Tibial artery (tissue), 4 donors: ENCODE results near the gene COX7B.

Source experiments
- DNase-seq, 2 donors: peaks; one replicate each; pipeline ENCODE4 v3.0.0-alpha.2; 2019
- H3K27ac ChIP-seq, 2 donors: fragments of 200-600 bp; sonication (generic) in 1 of 2; 1 replicate in 1 of 2; 2 replicates in 1 of 2; pipeline ENCODE4 v1.5.1; 2018 to 2019; ENCODE audit warnings: mild to moderate bottlenecking in 1 of 2
- H3K27me3 ChIP-seq, 2 donors: fragments of 200-600 bp; sonication (generic) in 1 of 2; one replicate each; pipeline versions ENCODE4 v1.5.1 to v1.6.0; 2016 to 2019
- H3K36me3 ChIP-seq, 3 donors: fragments of 200-600 bp; sonication (generic) in 2 of 3; one replicate each; pipeline ENCODE4 v1.5.1; 2016 to 2019; ENCODE audit warnings: mild to moderate bottlenecking in 2 of 3
- H3K4me1 ChIP-seq, 4 donors: fragments of 200-600 bp; sonication (generic) in 2 of 4; 1 replicate in 3 of 4; 2 replicates in 1 of 4; pipeline ENCODE4 v1.5.1; 2016 to 2019
- H3K4me3 ChIP-seq, 2 donors: fragments of 200-600 bp; sonication (generic) in 1 of 2; 1 replicate in 1 of 2; 2 replicates in 1 of 2; pipeline ENCODE4 v1.5.1; 2018 to 2019; ENCODE audit warnings: mild to moderate bottlenecking in 2 of 2
- H3K9me3 ChIP-seq, 3 donors: fragments of 200-600 bp; sonication (generic) in 1 of 3; one replicate each; pipeline ENCODE4 v1.5.1; 2016 to 2019
- intact Hi-C: fragments of 100-400 bp; cut with DNase I; formaldehyde crosslinking; loops from one replicate; pipeline ENCODE4 v1.15.0; 2023; ENCODE audit warnings: low total_unique reads
- TF ChIP-seq, protein P1 (sequence below), 2 experiments: fragments of 200-600 bp in 1 of 2; fragments of 450-650 bp in 1 of 2; IDR thresholded peaks; one replicate each; pipeline ENCODE4 v1.5.1; 2017 to 2019; ENCODE audit warnings: antibody characterized with exemption in 2 of 2, mild to moderate bottlenecking in 1 of 2, moderate library complexity in 1 of 2

COX7B gene

DNA sequence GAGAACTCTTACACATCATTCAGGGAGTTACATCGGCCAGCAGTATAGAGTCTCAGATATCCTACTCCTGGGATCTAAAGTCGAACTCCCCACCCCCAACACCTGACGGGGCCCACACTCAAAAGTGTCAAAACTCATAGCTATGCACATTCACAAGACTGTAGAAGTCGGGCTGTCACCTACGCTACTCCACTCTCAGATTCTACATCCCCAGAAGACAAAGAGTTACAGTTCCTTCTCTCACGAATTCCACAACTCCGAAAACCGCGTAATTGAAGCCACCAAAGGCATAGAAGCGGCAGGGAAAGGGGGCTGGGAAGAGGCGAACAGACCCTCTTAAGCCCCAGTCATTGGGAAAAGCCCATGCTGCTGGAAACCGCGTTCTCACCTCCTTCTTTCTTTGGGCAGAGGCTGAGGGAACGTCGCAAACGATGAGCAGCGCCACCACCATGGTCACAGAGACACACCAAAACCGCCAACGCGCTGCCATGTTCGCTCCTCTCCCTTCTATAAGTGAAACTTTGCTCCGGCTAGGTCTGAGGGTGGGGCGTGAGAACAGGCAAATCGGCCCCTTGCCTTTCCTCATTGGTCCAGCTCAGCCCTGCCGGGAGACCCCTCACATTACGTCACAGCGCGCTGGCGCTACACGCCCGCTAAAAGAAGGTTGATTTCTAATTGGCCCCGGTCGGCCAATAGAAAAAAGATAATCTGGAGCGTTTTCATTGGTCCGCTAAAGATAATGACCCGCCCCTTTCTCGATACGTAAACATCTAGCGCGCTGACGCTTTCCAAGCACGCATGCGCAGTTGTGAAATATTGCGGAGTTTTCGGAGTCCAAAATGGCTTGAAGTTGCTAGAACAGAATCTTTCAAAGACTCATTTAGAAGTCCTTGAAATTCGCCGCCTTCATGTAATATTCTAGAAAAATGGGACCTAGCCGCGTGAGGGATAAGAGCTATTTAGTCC is 4.1 kb upstream of the COX7B start, which contains the start of gene MAGT1:
Gene MAGT1 (minus strand): TSS at position 515 of the 966 bp plus-strand sequence. CDS start 25 bp downstream, at position 490.
- no peaks in the 10 kb centered on the region for H3K9me3 ChIP-seq
- peak; percentile 91 to 95 for DNase-seq
- peaks cover 0 to 29% (median 0%) of the 10 kb centered on the region in 4 donors for H3K4me1 ChIP-seq
- H3K27ac ChIP-seq = peak within 1 kb of the TSS; percentile 88 to 96
- H3K27me3 ChIP-seq = no peaks in the 10 kb centered on the region
- intact Hi-C loops = no loop called here
- H3K36me3 ChIP-seq = no peaks in the 10 kb centered on the region
- H3K4me3 ChIP-seq = peak within 1 kb of the TSS; percentile 71 to 73
- TF ChIP-seq, protein P1, sequence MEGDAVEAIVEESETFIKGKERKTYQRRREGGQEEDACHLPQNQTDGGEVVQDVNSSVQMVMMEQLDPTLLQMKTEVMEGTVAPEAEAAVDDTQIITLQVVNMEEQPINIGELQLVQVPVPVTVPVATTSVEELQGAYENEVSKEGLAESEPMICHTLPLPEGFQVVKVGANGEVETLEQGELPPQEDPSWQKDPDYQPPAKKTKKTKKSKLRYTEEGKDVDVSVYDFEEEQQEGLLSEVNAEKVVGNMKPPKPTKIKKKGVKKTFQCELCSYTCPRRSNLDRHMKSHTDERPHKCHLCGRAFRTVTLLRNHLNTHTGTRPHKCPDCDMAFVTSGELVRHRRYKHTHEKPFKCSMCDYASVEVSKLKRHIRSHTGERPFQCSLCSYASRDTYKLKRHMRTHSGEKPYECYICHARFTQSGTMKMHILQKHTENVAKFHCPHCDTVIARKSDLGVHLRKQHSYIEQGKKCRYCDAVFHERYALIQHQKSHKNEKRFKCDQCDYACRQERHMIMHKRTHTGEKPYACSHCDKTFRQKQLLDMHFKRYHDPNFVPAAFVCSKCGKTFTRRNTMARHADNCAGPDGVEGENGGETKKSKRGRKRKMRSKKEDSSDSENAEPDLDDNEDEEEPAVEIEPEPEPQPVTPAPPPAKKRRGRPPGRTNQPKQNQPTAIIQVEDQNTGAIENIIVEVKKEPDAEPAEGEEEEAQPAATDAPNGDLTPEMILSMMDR (IDR thresholded peaks at IDR 0.05) = no peak

DNA sequence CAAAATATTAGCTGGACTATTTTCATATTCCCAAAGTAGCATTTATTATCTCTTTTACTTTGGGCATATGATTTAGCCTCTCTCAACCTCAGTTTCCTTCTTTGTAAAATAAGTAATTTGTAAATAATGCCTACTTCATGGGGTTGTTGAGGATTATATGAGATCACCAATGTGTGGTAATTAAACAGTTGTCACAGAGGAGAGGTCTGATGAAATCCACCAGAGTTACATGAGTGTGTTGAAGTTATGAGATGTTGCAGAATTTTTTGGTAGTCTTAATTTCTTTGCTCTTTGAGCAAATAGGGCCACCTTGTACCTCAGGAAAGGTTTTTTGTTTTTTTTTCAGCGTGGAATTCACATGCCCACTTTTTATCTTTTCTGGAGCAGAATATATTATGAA is 1.4 kb downstream of the COX7B start:
- no peaks in the 10 kb centered on the region for H3K9me3 ChIP-seq
- H3K4me1 ChIP-seq = peaks cover 0 to 15% (median 2%) of the 10 kb centered on the region in 4 donors
- intact Hi-C loops = no loop called here
- peak overlapping the region; percentile 56 to 60 for H3K4me3 ChIP-seq
- no peak for DNase-seq
- TF ChIP-seq, protein P1 (IDR thresholded peaks at IDR 0.05) = no peak
- no peaks in the 10 kb centered on the region for H3K27me3 ChIP-seq
- peaks cover 0 to 9% (median 6%) of the 10 kb centered on the region in 3 donors for H3K36me3 ChIP-seq
- peak overlapping the region in 1 of 2 donors; percentile 81 for H3K27ac ChIP-seq

DNA sequence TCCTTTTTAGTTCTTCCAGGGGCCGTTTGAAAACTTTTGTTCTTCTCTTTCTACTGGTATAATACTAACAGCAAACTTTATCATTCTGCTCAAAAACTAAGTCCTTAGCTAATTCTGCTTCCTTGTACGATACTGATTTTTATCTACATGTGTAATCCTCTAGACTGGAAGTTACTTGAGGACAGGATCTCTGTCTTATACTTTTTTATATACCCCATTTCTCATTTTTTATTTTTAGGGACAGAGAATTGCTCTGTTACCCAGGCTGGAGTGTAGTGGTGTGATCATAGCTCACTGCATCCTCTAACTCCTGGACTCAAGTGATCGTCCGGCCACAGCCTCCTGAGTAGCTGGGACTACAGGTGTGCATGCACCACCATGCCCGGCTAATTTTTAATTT is 2.2 kb downstream of the COX7B start:
- H3K4me3 ChIP-seq = no peak overlapping the region
- intact Hi-C loops = no loop called here
- peaks cover 0 to 9% (median 6%) of the 10 kb centered on the region in 3 donors for H3K36me3 ChIP-seq
- H3K4me1 ChIP-seq = peaks cover 0 to 15% (median 2%) of the 10 kb centered on the region in 4 donors
- H3K9me3 ChIP-seq = no peaks in the 10 kb centered on the region
- no peak for DNase-seq
- no peaks in the 10 kb centered on the region for H3K27me3 ChIP-seq
- TF ChIP-seq, protein P1 (IDR thresholded peaks at IDR 0.05) = no peak
- no peak overlapping the region for H3K27ac ChIP-seq

DNA sequence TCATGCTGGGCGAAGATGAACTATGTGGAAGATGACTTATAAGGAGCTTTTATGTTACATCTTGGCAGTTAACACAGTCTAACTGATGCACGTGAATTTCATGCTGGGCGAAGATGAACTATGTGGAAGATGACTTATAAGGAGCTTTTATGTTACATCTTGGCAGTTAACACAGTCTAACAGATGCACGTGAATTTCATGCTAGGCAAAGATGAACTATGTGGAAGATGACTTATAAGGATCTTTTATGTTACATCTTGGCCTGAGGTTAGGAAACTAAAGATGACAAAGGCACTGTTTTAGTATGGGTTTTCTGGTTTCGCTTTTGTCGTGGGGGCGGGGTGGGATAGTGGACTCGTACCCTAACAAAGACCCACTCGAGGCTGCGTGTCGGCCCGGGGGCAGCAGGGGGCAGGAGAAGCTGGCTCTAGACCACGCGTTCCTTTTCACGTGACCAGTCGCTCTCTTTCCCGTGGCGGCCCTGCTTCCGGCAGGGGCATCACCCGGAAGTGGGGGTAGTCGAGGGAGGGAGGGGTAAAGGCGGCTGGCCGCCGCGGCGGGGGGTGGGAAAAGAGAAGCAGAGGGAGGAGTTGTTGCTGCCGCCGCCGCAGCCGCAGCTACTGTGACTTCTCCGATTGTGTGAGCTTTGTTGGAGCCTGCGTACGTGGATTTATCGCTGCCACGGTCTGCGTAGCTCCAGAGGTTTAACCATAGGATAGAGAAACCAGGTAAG is 11.0 kb downstream of the COX7B start, which contains the start of gene ATP7A:
Gene ATP7A (plus strand): TSS at position 586 of the 733 bp plus-strand sequence. CDS start 60,949 bp downstream, outside the sequence.
- H3K4me3 ChIP-seq = peak within 1 kb of the TSS; percentile 57 to 66
- TF ChIP-seq, protein P1 (IDR thresholded peaks at IDR 0.05) = peak; percentile 39 to 49
- peak; percentile 84 to 92 for DNase-seq
- no peaks in the 10 kb centered on the region for H3K27me3 ChIP-seq
- peaks cover 0 to 10% (median 0%) of the 10 kb centered on the region in 4 donors for H3K4me1 ChIP-seq
- no peaks in the 10 kb centered on the region for H3K36me3 ChIP-seq
- H3K9me3 ChIP-seq = no peaks in the 10 kb centered on the region
- intact Hi-C loops = no loop called here
- H3K27ac ChIP-seq = peak within 1 kb of the TSS; percentile 79 to 85

DNA sequence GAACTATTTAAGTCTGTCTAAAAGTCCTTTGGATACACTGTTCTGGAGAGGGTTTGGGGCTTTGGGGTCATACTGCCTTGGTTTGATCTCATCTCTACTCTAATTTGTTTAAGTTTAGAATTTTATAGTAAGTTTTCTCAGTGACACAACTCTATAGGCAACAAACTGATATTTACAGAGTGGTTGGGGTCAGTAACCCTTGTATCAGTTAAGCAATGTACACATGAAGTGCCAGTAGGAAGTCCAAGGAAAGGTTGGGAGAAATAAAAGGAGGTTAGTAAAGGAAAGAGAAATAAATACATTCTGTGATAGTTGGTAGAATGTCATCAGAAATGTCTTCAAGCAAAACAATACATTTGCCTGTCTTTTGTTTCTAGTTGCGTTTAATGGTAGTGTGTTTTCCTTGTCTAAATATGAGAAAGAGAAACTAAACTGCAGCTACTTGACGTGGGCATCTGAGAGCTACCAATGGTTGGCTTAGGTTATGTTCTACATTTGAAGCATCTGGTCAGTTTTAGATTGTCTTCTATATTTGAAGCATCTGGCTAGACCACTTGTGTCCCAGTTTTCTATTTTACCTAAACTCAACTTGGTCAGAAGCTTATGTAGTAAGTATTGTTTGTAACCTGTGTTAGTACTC is 18.1 kb downstream of the COX7B start:
- intact Hi-C loops = no loop called here
- Histone ChIP-seq H3K36me3 (no peaks in the 10 kb centered on the region), H3K4me3 (no peak overlapping the region), H3K27me3 (no peaks in the 10 kb centered on the region), H3K9me3 (no peaks in the 10 kb centered on the region), H3K4me1 (peaks cover 0 to 4% (median 0%) of the 10 kb centered on the region in 4 donors), H3K27ac (no peak overlapping the region)
- DNase-seq = no peak
- TF ChIP-seq, protein P1 (IDR thresholded peaks at IDR 0.05) = no peak
